Lung (tissue), 12 donors: Measurements from ENCODE around the gene CX3CR1. TPM values are rescaled to one million over a fixed set of nuclear protein-coding genes. Genes with fewer than 3 reads are reported as not detected.

Source experiments
- ATAC-seq: fragments of 200-7000 bp; cut with Tn5 transposase; one replicate; pipeline ENCODE4 v1.9.1; 2020; ENCODE audit warnings: moderate number of reproducible peaks; ENCODE audit not compliant: insufficient read depth, low FRiP score
- DNase-seq, 3 donors: peaks; one replicate each; pipeline ENCODE4 v3.0.0-alpha.2; 2013 to 2017
- H3K27ac ChIP-seq, 2 donors: one replicate each; pipeline ENCODE4 v1.5.1; 2013; ENCODE audit warnings: mild to moderate bottlenecking in 2 of 2, moderate library complexity in 2 of 2, control low read depth in 1 of 2, inconsistent platforms in 1 of 2, low read depth in 1 of 2, low read length in 1 of 2
- H3K27me3 ChIP-seq, 3 donors: one replicate each; pipeline ENCODE4 v1.5.1; 2013; ENCODE audit warnings: low read length in 2 of 3; ENCODE audit not compliant: control insufficient read depth in 3 of 3, insufficient read depth in 3 of 3
- H3K36me3 ChIP-seq, 4 donors: one replicate each; pipeline ENCODE4 v1.5.1; 2013; ENCODE audit warnings: low read length in 4 of 4, mild to moderate bottlenecking in 1 of 4, moderate library complexity in 1 of 4; ENCODE audit not compliant: control insufficient read depth in 4 of 4, insufficient read depth in 4 of 4
- H3K4me1 ChIP-seq, 5 donors: one replicate each; pipeline ENCODE4 v1.5.1; 2013; ENCODE audit warnings: low read length in 5 of 5, mild to moderate bottlenecking in 2 of 5, moderate library complexity in 1 of 5; ENCODE audit not compliant: control insufficient read depth in 5 of 5, insufficient read depth in 5 of 5
- H3K4me3 ChIP-seq: one replicate; pipeline ENCODE4 v1.5.1; 2013; ENCODE audit warnings: mild to moderate bottlenecking, control low read depth, moderate library complexity
- H3K9ac ChIP-seq, 2 donors: one replicate each; pipeline ENCODE4 v1.5.1; 2013; ENCODE audit warnings: low read length in 2 of 2, control low read depth in 1 of 2; ENCODE audit not compliant: insufficient read depth in 1 of 2
- H3K9me3 ChIP-seq, 4 donors: one replicate each; pipeline ENCODE4 v1.5.1; 2013; ENCODE audit warnings: low read length in 3 of 4, mild to moderate bottlenecking in 1 of 4, moderate library complexity in 1 of 4; ENCODE audit not compliant: control insufficient read depth in 4 of 4, insufficient read depth in 3 of 4
- WGBS, 2 donors: extraction: QIAGEN DNeasy Blood & Tissue Kit; methylation state at CpG; one replicate each; pipeline ENCODE4 v1.1.7; 2013; 5-methylcytosine and 5-hydroxymethylcytosine counted together
- polyA plus RNA-seq, 2 donors: library from polyadenylated mRNA; stranded (reverse); fragments of 200-250 nt; gene quantifications; one replicate each; pipeline ENCODE4 v1.2.1, GENCODE V29; 2013
- total RNA-seq, 2 donors: library from RNA; depleted of rRNA in 1 of 2; stranded (reverse); fragments of >200 nt in 1 of 2; gene quantifications; one replicate each; pipeline ENCODE4 v1.2.1, GENCODE V29; 2014 to 2021
- TF ChIP-seq, protein P1 (sequence below): IDR thresholded peaks from 2 replicates; pipeline ENCODE4 v1.5.1; 2012; ENCODE audit warnings: mild to moderate bottlenecking; ENCODE audit errors: control extremely low read depth, extremely low read depth
- donor health status: control.
- donor health status: control.
- donor health status: Bipolar disorder and iron deficiency.
- donor health status: healthy.
- donor health status: DM: yes; HTN: yes; CAD: no.

The CX3CR1 gene
- total and polyA plus RNA-seq, 4 donors: 0.20 to 5.0 (median 3.6) TPM

DNA sequence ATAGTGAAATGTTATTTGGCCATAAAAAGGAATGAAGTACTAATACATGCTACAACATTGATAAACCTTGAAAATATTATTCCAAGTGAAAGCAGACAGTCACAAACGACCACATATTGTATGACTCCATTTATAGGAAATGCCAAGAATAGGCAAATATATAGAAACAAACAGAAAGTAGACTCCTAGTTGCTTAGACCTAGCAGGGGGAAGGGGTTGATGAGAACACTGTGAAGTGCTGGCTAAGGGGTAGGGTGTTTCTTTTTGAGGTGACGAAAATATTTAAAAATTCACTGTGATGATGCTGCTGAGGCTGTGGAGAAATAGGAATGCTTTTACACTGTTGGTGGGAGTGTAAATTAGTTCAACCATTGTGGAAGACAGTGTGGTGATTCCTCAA, 56.9 kb downstream of the CX3CR1 start:
- ATAC-seq (no peak), DNase-seq (no peak)
- 83 to 91% methylated on average over 2 of the region's 2 CpGs for WGBS, 2 donors
- Histone ChIP-seq H3K27me3 (no peaks in the 10 kb centered on the region), H3K9me3 (no peaks in the 10 kb centered on the region), H3K4me1 (peaks cover 0 to 3% (median 0%) of the 10 kb centered on the region in 5 donors), H3K27ac (no peak overlapping the region), H3K4me3 (no peak overlapping the region), H3K9ac (no peak overlapping the region), H3K36me3 (no peaks in the 10 kb centered on the region)
- TF ChIP-seq, protein P1, sequence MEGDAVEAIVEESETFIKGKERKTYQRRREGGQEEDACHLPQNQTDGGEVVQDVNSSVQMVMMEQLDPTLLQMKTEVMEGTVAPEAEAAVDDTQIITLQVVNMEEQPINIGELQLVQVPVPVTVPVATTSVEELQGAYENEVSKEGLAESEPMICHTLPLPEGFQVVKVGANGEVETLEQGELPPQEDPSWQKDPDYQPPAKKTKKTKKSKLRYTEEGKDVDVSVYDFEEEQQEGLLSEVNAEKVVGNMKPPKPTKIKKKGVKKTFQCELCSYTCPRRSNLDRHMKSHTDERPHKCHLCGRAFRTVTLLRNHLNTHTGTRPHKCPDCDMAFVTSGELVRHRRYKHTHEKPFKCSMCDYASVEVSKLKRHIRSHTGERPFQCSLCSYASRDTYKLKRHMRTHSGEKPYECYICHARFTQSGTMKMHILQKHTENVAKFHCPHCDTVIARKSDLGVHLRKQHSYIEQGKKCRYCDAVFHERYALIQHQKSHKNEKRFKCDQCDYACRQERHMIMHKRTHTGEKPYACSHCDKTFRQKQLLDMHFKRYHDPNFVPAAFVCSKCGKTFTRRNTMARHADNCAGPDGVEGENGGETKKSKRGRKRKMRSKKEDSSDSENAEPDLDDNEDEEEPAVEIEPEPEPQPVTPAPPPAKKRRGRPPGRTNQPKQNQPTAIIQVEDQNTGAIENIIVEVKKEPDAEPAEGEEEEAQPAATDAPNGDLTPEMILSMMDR: no peak

DNA sequence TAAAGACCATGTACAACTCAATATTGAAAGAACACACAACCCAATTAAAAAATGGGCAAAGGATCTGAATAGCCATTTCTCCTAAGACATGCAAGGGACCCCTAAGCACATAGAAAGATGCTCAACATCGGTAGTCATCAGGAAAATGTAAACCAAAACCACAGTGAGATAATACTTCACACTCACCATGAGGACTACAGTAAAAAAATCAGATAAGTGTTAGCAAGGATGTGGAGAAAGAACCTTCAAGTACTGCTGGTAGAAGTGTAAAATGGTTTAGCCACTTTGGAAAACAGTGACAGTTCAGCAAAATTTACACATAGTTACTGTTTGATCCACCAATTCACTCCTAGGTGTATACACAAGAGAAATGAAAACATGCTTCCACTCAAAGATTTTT, 57.4 kb downstream of the CX3CR1 start:
- 61 to 71% methylated on average over 1 of the region's 1 CpG for WGBS, 2 donors

DNA sequence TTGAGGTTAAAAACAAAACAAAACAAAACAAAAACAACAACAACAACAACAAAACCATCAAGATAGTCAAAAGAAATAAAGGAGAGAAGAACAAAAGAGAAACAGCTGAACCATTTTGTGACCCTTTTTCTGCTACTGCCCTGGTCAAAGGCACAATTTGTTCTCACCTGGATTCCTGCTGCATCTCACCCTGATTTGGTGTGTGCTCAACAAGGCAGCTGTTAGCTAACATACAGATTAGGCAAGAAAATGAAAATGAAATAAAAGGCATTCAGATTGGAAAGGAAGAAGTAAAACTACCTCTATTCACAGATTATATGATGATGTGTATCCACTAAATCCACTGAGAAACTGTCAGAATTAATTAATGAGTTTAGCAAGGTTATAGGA, 58.7 kb downstream of the CX3CR1 start:
- Histone ChIP-seq H3K36me3 (no peaks in the 10 kb centered on the region), H3K27me3 (no peaks in the 10 kb centered on the region), H3K9ac (no peak overlapping the region), H3K4me3 (no peak overlapping the region), H3K4me1 (peaks cover 0 to 3% (median 0%) of the 10 kb centered on the region in 5 donors), H3K27ac (no peak overlapping the region), H3K9me3 (no peaks in the 10 kb centered on the region)
- no peak for DNase-seq
- ATAC-seq: no peak
- TF ChIP-seq, protein P1: no peak

More for the DNA sequence above, 57.4 kb downstream of the CX3CR1 start:
- TF ChIP-seq, protein P1: no peak
- Histone ChIP-seq H3K4me3 (no peak overlapping the region), H3K27me3 (no peaks in the 10 kb centered on the region), H3K27ac (no peak overlapping the region), H3K4me1 (peaks cover 0 to 3% (median 0%) of the 10 kb centered on the region in 5 donors), H3K36me3 (no peaks in the 10 kb centered on the region), H3K9ac (no peak overlapping the region), H3K9me3 (no peaks in the 10 kb centered on the region)
- no peak for ATAC-seq
- no peak for DNase-seq

DNA sequence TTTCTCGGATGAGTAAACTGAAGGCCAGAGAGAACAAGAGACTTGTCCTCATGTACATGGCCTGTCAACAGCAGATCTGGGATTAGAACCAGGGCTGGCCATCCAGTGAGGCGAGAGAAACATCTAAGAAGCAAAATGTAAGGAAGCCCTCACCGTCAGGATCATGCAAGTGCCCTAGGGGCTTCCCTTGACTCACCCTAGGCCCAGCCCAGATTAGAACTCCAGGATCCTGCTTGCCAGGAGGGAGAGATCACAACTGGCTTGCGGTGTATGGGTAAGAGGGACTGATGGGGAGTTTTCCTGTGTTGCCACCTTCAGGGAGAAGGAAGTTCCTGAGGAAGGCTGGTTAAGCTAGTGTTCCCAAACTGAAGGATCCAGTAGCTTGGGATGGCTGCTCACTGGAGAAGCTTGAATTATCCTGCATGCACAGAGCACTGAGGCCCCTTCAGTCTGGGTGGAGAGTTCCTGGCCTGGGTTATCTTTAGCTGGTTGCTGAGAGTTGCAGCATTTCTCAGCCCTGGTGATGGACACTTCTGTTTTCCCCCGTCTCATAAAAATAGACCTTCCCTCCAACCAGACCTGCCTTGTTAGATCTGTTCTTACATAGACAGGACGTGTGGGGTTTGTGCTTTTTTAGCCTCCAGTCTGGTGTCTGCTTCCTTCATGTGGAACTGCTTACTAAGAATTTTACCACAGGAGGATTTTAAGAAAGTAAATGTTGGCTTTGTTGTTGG, 59.3 kb downstream of the CX3CR1 start:
- TF ChIP-seq, protein P1: no peak
- Histone ChIP-seq H3K9ac (no peak overlapping the region), H3K36me3 (no peaks in the 10 kb centered on the region), H3K27ac (no peak overlapping the region), H3K4me1 (peaks cover 0 to 3% (median 0%) of the 10 kb centered on the region in 5 donors), H3K27me3 (no peaks in the 10 kb centered on the region), H3K4me3 (no peak overlapping the region), H3K9me3 (no peaks in the 10 kb centered on the region)
- no peak for DNase-seq
- 58 to 66% methylated on average over 6 of the region's 6 CpGs for WGBS, 2 donors
- ATAC-seq: no peak
